Testis (tissue), 3 donors: ENCODE results near the gene ACBD6. TPM values are rescaled to one million over a fixed set of nuclear protein-coding genes. Genes with fewer than 3 reads are reported as not detected.

Experiments
- DNase-seq: peaks from one replicate; pipeline ENCODE4 v3.0.0-alpha.2; 2019
- H3K27ac ChIP-seq, 2 donors: fragments of 200-600 bp; sonication (generic); one replicate each; pipeline ENCODE4 v1.5.1; 2019
- H3K27me3 ChIP-seq: fragments of 200-600 bp; sonication (generic); one replicate; pipeline ENCODE4 v1.5.1; 2019
- H3K36me3 ChIP-seq: fragments of 200-600 bp; sonication (generic); one replicate; pipeline ENCODE4 v1.5.1; 2017; ENCODE audit warnings: low read depth; ENCODE audit errors: missing control alignments
- H3K4me1 ChIP-seq: fragments of 200-600 bp; sonication (generic); one replicate; pipeline ENCODE4 v1.5.1; 2019
- H3K4me3 ChIP-seq, 2 donors: fragments of 200-600 bp; sonication (generic); one replicate each; pipeline ENCODE4 v1.5.1; 2017 to 2019
- H3K9me3 ChIP-seq: fragments of 200-600 bp; sonication (generic); one replicate; pipeline ENCODE4 v1.5.1; 2017
- CTCF ChIP-seq, 3 experiments: fragments of 450-650 bp in 2 of 3; fragments of 200-600 bp in 1 of 3; sonication (generic) in 1 of 3; IDR thresholded peaks; one replicate each; pipeline ENCODE4 v1.5.1; 2016 to 2019; ENCODE audit warnings: antibody characterized with exemption in 3 of 3, mild to moderate bottlenecking in 2 of 3, moderate library complexity in 1 of 3
- POLR2A ChIP-seq: fragments of 450-650 bp; IDR thresholded peaks from one replicate; pipeline ENCODE4 v1.6.1; 2017; ENCODE audit warnings: antibody characterized with exemption, mild to moderate bottlenecking, moderate library complexity
- WGBS, 2 donors: methylation state at CpG; one replicate each; pipeline ENCODE4 v1.1.5; 2018; 5-methylcytosine and 5-hydroxymethylcytosine counted together
- intact Hi-C: fragments of 100-400 bp; cut with DNase I; formaldehyde crosslinking; loops from one replicate; pipeline ENCODE4 v1.15.1; 2023; ENCODE audit warnings: low total_unique reads
- polyA plus RNA-seq: library from polyadenylated mRNA; stranded (reverse); fragments of 350-450 nt; fragmentation: Illumina TruSeq; extraction: RNeasy Lipid Tissue Mini Kit (QIAGEN cat#74804); gene quantifications from one replicate; pipeline ENCODE4 v1.2.3, GENCODE V29; 2014; ENCODE audit warnings: low read depth, low replicate concordance; ENCODE audit not compliant: insufficient read depth
- total RNA-seq, 2 donors: library from RNA; depleted of rRNA; stranded (reverse); fragments of >200 nt; gene quantifications; one replicate each; pipeline ENCODE4 v1.2.3, GENCODE V29; 2016

The ACBD6 gene
- total and polyA plus RNA-seq, 3 donors from 2014 or later = 61.9 to 102 (median 97.2) TPM

DNA sequence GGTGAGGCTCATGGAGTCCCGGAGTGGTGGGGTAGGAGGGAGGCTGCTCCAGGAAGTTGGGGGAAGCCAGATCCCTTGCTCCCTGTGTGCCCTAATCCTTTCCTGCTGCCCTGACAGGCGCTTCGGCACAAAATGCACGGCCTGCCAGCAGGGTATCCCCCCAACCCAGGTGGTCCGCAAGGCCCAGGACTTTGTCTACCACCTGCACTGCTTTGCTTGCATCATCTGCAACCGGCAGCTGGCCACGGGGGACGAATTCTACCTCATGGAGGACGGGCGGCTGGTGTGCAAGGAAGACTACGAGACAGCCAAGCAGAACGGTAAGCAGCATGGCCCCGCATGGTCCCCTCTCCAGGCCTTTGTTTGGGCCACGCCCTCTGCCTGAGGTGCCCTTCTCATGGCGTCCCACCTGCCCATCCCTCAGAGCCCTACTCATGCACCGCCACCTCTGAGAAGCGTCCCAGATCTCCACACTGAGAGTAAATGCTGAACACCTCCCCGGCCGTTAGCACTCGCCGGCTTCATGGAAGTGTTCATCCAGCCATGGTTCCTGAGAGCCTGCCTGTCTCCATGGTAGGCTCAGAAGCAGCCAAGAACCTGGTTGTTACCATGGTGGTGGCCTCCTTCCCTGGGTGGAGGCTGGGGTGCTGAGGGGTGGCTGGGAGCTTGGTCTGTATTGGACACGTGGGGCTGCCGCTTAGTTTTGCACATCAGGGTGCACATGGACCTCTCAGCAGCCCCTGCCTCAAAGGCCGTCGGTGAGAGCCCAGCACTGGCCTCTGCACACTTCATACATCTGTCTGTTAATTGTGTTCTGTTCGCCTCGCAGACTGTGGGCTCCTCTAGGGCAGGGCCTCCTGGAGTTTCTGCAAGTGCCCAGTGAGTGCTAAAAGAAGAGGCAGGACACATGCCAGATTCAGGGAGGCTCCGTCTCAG, 235.8 kb downstream of the ACBD6 start:
- 90 to 91% methylated on average over 21 to 27 of the region's 28 CpGs for WGBS, 2 donors
- Histone ChIP-seq H3K4me3 (no peak overlapping the region), H3K27me3 (no peaks in the 10 kb centered on the region), H3K9me3 (no peaks in the 10 kb centered on the region), H3K36me3 (no peaks in the 10 kb centered on the region), H3K4me1 (no peaks in the 10 kb centered on the region), H3K27ac (no peak overlapping the region)
- TF ChIP-seq POLR2A (no peak), CTCF (IDR thresholded peaks at IDR 0.05) (no peak)
- intact Hi-C loops = no loop called here
- DNase-seq = no peak

GRCh38 chr1:180265871-180266270, 236.5 kb downstream of the ACBD6 start:
- H3K4me3 ChIP-seq = no peak overlapping the region
- WGBS, 2 donors = 68 to 81% methylated on average over 4 of the region's 4 CpGs
- no peaks in the 10 kb centered on the region for H3K9me3 ChIP-seq
- DNase-seq = no peak
- TF ChIP-seq POLR2A (no peak), CTCF (IDR thresholded peaks at IDR 0.05) (no peak)
- H3K4me1 ChIP-seq = no peaks in the 10 kb centered on the region
- no peaks in the 10 kb centered on the region for H3K27me3 ChIP-seq
- H3K27ac ChIP-seq = no peak overlapping the region
- intact Hi-C loops = no loop called here
- H3K36me3 ChIP-seq = no peaks in the 10 kb centered on the region

- H3K36me3 ChIP-seq = no peaks in the 10 kb centered on the region
- no peaks in the 10 kb centered on the region for H3K9me3 ChIP-seq
- H3K4me1 ChIP-seq = no peaks in the 10 kb centered on the region
- no peak overlapping the region for H3K4me3 ChIP-seq
- DNase-seq = no peak
- WGBS, 2 donors = 73% methylated on average over 9 of the region's 9 CpGs
- H3K27ac ChIP-seq = no peak overlapping the region
- TF ChIP-seq POLR2A (no peak), CTCF (IDR thresholded peaks at IDR 0.05) (no peak)
- no peaks in the 10 kb centered on the region for H3K27me3 ChIP-seq
- intact Hi-C loops = no loop called here
Measured at GRCh38 chr1:180265201-180265600, 237.2 kb downstream of the ACBD6 start.

- 62 to 71% methylated on average over 2 of the region's 2 CpGs for WGBS, 2 donors
- intact Hi-C loops = no loop called here
- H3K36me3 ChIP-seq = no peaks in the 10 kb centered on the region
- no peak for DNase-seq
- no peaks in the 10 kb centered on the region for H3K27me3 ChIP-seq
- H3K27ac ChIP-seq = no peak overlapping the region
- H3K4me3 ChIP-seq = no peak overlapping the region
- TF ChIP-seq POLR2A = no peak
- TF ChIP-seq CTCF (IDR thresholded peaks at IDR 0.05) = no peak
- H3K4me1 ChIP-seq = no peaks in the 10 kb centered on the region
- no peaks in the 10 kb centered on the region for H3K9me3 ChIP-seq
Measured at GRCh38 chr1:180264595-180264994, 237.8 kb downstream of the ACBD6 start.
